ENCODE data around the gene LRRC37A3.
"Not testable (repeated sequence)": the region's sequence is repeated elsewhere in the genome, so short reads cannot be mapped to it uniquely, and the experiment has no call there.

DNA sequence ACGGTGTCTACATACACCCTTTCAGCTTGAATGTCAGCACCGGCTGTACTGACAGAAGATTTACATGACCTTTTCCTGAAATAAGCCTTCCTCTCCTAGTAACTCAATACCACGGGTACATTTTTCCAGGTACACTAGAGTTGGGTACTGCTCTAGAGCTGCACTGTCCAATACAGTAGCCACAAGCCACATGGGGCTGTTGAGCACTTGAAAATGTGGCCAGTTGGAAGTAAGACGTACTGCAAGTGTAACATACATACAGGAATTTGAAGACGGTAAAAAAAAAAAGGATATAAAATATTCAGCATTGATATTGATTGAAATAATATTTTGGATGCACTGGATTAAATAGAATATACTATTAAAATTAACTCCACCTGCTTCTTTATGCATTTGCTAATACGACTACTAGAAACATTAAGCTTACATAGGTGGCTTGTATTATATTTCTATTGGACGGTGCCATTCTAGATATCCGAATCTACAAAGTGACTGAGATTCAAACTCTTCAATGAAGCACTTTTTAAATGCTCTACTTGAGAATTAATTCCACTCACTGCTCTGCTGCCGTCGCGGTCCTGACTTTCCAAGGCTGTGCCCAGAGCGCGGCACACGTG is 46.1 kb upstream of the LRRC37A3 start:
- TF ChIP-seq, protein P1, sequence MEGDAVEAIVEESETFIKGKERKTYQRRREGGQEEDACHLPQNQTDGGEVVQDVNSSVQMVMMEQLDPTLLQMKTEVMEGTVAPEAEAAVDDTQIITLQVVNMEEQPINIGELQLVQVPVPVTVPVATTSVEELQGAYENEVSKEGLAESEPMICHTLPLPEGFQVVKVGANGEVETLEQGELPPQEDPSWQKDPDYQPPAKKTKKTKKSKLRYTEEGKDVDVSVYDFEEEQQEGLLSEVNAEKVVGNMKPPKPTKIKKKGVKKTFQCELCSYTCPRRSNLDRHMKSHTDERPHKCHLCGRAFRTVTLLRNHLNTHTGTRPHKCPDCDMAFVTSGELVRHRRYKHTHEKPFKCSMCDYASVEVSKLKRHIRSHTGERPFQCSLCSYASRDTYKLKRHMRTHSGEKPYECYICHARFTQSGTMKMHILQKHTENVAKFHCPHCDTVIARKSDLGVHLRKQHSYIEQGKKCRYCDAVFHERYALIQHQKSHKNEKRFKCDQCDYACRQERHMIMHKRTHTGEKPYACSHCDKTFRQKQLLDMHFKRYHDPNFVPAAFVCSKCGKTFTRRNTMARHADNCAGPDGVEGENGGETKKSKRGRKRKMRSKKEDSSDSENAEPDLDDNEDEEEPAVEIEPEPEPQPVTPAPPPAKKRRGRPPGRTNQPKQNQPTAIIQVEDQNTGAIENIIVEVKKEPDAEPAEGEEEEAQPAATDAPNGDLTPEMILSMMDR (IDR thresholded peaks at IDR 0.05): not testable (repeated sequence)
- not testable (repeated sequence) for TF ChIP-seq POLR2A (IDR thresholded peaks at IDR 0.05)

Data from right lobe of liver (tissue), 4 donors.